HFF-Myc (cell line): ENCODE measurements around the gene SPTBN1.

Experiments used
- DNase-seq: peaks from one replicate; pipeline ENCODE4 v3.0.0-alpha.2; 2011; ENCODE audit warnings: low read depth; ENCODE audit errors: extremely low read depth
- H3K4me3 ChIP-seq: replicated peaks from 2 replicates; pipeline ENCODE4 v1.5.1; 2011; ENCODE audit warnings: low read depth, mild to moderate bottlenecking, control low read depth, low read length
- CTCF ChIP-seq: IDR thresholded peaks from 2 replicates; pipeline ENCODE4 v1.5.1; 2012; ENCODE audit warnings: mild to moderate bottlenecking, low read depth, low read length, control low read depth; ENCODE audit errors: missing control alignments

SPTBN1 gene

GRCh38 chr2:54456362-54456611 lies 160 bp downstream of the SPTBN1 start:
- TF ChIP-seq CTCF = no peak
- DNase-seq = no peak
- H3K4me3 ChIP-seq = peak overlapping the region; percentile 79

- no peak for DNase-seq
- peak overlapping the region; percentile 79 for H3K4me3 ChIP-seq
- TF ChIP-seq CTCF = no peak
Measured at GRCh38 chr2:54456612-54457322, 640 bp downstream of the SPTBN1 start.

GRCh38 chr2:54457323-54458023 lies 1.3 kb downstream of the SPTBN1 start:
- no peak for TF ChIP-seq CTCF
- peak overlapping the region; percentile 79 for H3K4me3 ChIP-seq
- no peak for DNase-seq

- TF ChIP-seq CTCF = no peak
- DNase-seq = no peak
- no peak overlapping the region for H3K4me3 ChIP-seq
Measured at GRCh38 chr2:54459037-54459441, 2.9 kb downstream of the SPTBN1 start.

GRCh38 chr2:54461261-54461660 lies 5.1 kb downstream of the SPTBN1 start:
- no peak for DNase-seq
- H3K4me3 ChIP-seq = no peak overlapping the region
- TF ChIP-seq CTCF = no peak

GRCh38 chr2:54464341-54464740 lies 8.2 kb downstream of the SPTBN1 start:
- no peak overlapping the region for H3K4me3 ChIP-seq
- no peak for TF ChIP-seq CTCF
- DNase-seq = no peak

GRCh38 chr2:54465143-54465542 lies 9.0 kb downstream of the SPTBN1 start:
- no peak for TF ChIP-seq CTCF
- no peak overlapping the region for H3K4me3 ChIP-seq
- no peak for DNase-seq
